ENCODE results near the gene ASCC3.

DNA sequence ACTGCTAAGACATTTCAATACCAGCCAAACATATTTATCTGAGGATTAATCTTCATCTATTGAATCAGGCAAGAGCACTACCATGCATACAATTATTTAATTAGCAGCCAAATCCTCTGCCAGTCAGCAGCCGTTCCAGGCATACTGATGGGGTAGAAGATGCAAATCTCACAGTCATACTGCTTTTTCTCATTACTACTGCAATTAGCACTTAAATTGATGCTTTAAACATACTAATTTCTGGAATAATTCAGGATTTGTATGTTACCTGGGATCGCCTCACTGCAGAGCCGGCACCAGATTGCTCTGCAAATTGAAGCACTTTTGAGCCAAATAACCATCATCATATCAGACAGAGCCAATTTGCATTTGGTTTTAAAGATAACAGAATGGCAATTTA lies 366.5 kb downstream of the ASCC3 start:
- no peak for TF ChIP-seq EZH2 (IDR thresholded peaks at IDR 0.05; ENCODE audit: insufficient read depth, poor library complexity, severe bottlenecking)
- TF ChIP-seq EZH2phosphoT487 (IDR thresholded peaks at IDR 0.05; ENCODE audit: insufficient read depth, low read depth) = no peak

Measured in GM23248 (cell line).